DLD1 (cell line): Measurements from ENCODE around the gene NKAIN2.
"Not testable (repeated sequence)": the region's sequence is repeated elsewhere in the genome, so short reads cannot be mapped to it uniquely, and the experiment has no call there.

Source experiments
- in situ Hi-C: cut with HindIII; loops from 2 replicates; pipeline ENCODE4 v1.10.0; 2017; ENCODE audit warnings: low sequenced_read_pairs

NKAIN2 gene

DNA sequence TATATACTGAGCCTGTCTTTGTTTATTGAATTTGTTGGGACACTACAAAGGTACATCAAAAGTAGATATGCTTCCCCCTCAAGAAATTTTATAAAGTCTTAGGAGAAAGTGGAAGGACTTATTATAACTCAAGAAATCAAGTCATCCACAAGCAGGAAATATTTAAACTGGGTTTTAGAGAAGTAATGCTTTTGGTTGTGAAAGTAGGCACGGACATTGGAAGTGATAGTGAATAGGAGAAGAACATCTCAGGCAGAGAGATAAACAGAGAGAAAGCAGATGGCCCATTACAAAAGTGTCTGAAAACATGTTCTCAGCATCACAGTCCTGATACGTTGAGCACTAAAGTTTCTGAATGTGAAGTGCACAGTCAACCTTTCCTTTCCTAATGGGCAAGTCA is 742.9 kb downstream of the NKAIN2 start:
- in situ Hi-C loops = no loop called here

DNA sequence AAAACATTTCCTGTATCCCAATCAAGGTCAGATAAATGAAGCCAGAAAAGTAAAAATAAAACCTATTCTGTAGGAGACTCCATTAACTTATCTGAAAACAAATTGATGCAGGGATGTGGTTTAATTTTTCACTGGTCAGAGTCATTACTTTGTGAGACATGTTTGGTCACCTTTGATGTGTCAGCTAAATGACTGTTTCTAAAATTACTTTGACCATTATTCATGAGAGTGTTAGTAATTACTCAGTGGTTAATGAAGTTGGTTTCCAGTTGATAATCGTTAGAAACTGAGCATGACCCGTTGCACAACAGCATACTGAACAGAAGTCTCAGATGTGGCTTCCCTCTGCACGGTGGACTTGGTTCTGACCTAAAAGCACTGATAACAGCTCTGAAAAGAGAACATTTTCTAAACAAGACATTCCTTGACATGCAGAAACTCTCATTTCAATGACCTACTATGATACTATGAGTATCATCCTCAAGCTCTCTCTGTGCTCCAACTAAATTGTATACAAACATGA is 748.1 kb downstream of the NKAIN2 start:
- in situ Hi-C loops = loop anchor here (5.0 kb wide), 2 partner anchors 56 to 101 kb away; no protein-coding TSS in a partner anchor

DNA sequence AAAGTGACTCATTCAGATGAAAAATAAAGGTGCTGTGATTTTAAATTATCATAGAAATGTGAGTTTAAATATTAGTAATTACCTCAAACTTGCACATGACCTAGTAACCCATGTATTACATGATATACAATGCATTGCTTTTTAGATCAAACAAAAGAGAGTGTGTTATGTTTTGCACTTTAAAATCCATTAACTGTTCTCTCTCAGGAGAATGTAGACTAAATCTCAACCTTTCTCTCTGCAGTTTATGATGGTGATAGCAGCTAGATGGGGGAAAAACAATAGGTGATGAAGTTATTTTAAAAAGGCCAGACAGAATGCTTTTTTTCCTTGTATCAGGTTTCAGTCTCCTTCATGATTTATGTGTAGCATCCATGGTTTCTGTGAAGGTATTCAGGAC is 754.2 kb downstream of the NKAIN2 start:
- in situ Hi-C loops = no loop called here

DNA sequence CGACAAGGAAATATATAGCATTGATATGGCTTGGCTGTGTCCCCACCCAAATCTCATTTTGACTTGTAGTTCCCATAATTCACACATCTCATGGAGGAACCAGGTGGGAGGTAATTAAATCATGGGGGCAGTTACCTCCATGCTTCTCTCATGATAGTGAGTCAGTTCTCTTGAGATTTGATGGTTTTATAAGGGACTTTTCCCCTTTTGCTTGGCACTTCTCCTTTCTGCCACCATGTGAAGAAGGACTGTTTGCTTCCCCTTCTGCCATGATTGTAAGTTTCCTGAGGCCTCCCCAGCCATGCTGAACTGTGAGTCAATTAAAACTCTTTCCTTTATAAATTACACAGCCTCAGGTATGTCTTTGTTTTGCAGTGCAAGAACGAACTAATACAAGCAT is 756.4 kb downstream of the NKAIN2 start:
- in situ Hi-C loops = not testable (repeated sequence)

DNA sequence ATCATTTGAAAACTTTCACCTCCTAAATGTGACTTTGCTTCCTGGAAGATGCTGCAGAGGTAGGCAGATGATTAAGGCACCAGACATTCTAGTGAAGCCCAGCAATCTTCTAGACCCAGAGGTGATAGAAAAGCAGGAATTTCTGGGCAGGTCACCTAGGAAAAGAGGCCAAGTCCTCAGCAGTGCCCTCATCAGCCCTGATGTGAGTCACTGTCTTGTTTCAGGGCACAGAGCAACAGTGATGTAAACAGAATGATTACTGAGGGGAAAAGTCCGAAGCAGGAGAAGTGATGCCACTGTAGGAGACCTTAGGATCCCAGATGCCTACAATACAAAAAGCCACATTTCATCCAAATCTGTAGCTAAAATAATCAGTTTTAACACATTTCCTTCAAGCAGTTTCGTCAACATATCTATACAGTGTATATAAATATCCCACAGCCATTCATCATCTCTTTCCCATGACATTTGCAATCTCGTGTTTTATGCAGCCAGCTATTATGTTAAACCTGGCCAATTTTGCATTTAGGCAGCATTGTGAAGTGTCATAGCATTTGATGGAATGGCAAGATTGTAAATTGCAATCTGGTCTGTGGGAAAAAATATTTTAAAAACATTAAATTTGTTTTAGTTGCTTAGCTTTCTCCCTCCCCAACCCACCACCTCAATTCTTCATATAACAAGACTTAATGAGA is 757.4 kb downstream of the NKAIN2 start:
- in situ Hi-C loops = no loop called here

DNA sequence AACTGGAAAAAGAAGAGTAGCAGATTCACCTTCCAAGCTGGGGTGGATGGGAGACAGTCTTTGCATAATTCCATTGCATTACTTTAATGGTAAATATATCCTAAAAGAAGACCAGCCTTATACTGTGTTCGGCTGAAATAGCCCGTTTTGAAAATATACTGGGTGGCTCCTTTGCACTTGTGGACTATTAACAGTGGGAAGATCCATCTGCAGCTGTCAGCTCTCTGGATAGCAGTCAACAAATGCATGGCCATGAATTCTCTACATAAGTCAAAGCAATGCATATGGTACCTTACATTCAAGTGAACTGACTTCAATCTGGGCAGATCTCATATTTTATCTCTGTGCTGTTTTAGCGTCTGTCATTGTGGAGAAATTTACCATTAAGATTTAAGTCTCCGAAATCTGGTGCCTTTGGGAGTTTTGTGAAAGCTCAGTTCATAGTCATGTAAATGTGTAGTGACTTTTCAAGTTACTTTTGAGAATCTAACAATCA is 758.0 kb downstream of the NKAIN2 start:
- in situ Hi-C loops = no loop called here

DNA sequence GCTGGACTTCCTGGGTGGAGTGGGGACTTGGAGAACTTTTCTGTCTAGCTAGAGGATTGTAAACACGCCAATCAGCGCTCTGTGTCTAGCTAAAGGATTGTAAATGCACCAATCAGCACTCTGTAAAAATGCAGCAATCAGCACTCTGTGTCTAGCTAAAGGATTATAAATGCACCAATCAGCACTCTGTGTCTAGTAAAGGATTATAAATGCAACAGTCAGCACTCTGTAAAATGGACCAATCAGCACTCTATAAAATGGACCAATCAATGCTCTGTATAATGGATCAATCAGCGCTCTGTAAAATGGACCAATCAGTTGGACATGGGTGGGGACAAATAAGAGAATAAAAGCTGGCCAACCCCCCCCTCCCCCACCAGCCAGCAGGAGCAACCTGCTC is 760.5 kb downstream of the NKAIN2 start:
- in situ Hi-C loops = not testable (repeated sequence)

DNA sequence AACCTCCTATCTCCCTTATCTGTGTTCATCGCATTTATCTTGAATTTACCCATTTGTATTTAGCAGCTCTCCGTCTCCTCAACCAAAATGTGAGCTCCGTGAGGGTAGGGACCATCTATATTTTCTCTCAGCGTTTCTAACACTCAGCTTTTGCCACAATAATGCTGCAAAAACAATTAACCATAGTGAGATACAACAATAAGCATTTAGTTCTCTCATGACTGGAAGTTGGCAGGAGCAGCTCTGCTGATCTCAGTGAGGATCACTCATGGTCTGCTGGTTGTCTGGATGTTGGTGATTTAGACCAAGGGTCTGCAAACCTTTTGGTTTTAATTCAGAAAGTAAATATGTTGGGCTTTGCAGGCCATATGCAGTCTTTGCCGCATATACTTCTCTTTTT is 763.7 kb downstream of the NKAIN2 start:
- in situ Hi-C loops = no loop called here

DNA sequence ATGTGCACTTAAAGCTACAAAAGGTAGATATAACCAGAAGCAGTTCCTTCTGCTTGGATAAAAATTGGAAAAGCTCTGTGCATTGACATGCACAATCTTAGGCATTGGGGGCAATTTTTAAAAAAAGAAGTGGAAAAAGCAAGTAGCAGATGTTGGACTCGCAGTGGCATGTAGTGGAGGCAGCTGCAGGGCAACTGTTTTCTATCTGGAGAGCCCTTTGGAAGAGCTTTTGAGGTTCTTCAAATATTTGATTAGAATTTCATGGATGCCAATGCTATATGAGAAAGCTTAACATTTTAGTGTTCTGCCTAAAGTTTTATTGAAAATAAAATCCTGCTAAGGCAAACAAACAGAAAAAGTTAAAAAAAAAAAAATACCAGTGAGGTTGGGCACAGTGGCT is 770.3 kb downstream of the NKAIN2 start:
- in situ Hi-C loops = no loop called here

DNA sequence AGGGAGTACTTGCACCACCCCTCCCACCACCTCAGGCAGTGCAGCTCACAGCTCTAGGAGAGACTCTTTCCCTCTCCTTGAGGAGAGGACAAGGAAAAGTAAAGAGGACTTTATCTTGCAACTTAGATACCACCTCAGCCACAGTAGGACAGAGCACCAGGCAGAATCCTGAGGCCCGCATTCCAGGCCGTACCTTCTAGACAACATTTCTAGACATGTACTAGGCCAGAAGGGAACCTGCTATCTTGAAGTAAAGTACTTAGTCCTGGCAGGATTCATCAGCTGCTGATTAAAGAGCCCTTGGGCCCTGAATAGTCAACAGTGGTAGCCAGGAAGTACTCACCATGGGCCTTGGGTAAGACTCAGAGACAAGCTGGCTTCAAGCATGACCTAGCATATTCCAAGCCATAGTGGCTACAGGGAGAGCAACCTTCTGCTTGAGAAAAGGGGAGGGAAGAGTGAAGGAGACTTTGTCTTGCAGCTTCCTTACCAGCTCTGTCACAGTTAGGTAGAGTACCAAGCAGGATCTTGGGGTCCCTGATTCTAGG is 774.1 kb downstream of the NKAIN2 start:
- in situ Hi-C loops = no loop called here

DNA sequence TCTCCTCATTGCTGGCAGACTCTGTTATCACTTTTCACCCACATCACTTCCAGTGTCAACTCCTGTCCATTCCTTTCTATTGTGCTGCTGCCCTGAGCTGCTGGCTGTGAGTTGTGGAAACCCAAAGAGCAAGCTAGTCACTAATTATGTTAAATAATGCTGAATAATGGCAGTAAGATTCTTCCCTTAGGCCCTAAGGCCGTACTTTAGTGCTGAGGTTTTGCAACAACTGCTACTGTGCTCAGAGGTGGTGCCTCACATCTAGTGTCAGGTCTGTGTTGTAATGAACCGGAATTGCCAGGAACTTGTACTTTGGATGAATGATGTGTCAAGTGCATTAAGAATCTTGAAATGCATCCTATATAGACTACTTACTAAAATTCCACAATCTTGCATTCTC is 786.3 kb downstream of the NKAIN2 start:
- in situ Hi-C loops = no loop called here

DNA sequence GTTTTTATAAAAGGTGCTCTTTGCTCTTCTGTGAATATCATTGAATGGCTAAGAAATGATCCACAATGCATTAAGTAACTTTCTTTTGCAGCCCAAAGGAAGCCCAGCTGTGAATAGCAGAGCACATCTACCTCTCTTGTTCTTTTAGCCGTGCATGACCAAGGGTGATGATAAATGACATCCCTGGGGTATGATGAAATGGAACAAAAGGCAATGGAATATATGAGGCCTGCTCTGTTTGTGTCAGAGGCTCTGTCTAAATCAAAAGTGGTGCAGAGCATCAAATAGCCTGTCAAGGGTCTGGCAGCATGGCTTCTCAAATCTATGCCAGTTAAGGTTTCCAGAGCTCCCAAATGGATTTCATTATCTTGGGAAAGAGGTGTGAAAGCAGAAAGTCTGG is 796.0 kb downstream of the NKAIN2 start:
- in situ Hi-C loops = no loop called here

DNA sequence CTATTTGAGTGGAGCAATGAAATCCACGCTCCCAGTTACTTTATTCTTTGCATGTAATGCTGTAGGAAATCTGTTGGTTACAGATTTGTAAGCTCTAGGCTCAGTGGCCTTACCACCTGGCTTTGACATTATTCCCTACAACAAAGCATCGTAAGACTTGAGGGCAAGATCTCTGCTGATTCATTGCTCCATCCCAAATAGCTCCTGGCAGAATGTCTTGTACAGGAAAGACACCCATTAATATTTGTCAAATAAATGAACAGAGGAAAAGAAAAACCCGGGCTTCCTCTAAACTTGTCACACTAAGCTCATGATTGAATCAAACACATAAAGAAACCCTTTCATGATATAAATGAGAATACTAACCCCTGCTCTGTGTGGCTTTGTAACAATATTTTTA is 801.1 kb downstream of the NKAIN2 start:
- in situ Hi-C loops = loop anchor here (5.0 kb wide), 1 partner anchor 52 kb away; no protein-coding TSS in a partner anchor

DNA sequence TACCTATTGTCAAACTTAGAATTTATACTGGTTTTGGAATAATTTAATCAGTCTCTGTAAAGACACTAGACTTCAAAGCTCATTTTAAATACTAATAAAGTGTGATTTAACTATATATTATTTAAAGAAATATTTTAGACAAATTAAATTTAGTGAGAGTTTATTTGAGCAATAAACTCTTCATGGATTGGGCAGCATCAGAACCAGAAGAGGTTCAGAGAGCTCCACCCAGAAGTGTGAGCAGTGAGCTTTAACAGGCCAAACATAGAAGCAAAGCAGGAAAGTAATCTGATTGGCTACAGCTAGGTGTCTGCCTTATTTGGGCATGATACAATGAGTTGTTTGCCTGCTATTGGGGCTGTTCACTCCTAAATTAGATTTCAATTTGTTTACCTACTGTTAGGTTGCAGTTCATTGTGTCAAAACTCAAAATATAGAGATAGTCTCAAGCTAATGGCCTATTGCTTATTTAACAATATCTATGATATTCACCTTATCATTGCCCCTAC is 803.5 kb downstream of the NKAIN2 start:
- in situ Hi-C loops = loop anchor here (5.0 kb wide), 1 partner anchor 55 kb away; no protein-coding TSS in a partner anchor

DNA sequence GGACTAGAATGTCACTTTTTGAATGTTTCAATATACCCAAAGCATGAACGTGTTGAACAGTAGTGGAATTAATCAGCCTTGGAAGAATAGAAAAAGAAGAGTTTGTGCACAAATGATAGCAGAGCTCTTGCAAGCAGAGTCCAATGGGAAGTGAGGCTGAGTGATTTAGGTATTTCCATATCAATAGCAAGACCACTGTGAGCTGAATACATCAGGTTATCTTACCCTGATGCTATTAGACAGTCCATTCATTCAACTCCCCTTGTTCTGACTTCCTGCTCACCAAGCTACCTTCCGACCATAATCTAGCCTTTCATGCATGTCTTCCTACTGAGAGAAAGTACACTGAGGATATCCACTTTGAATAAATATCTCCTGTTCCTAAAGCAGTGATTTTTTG is 809.4 kb downstream of the NKAIN2 start:
- in situ Hi-C loops = no loop called here

DNA sequence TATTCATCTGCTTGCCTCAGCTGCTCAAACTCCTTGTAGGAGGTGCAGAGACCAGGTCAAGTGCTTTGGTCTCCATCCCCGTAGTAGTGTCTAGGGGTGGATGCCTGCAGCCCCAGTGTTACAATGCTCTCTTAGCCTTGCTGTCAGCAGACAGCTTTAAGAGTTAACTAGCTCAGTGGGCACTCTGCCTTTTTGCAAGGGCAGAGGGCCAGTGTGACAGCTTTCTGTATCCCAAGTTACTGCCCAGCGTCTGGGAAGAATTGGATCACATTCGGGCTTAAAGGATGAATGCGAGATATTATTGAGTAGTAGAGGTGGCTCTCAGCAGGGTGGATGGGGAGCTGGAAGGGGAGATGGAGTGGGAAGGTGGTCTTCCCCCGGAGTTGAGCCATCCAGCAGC is 818.7 kb downstream of the NKAIN2 start:
- in situ Hi-C loops = no loop called here

DNA sequence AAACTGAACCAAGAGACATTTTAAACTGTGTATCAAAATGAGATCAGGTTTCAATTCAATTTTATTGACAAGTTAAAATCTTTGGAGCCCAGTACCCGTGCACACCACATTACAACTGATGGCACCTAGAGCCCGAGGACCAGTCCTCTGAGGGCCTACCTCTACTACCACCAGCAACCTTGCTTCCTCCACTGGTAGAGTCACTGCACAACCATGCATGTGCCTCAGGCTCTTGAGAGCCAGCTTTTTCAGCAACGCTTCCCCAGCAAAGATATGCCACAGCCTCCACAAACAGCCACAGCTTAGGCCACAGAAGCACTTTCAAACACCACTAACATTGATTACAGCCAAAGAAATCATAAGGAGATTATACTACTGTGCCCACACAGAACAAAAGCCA is 830.0 kb downstream of the NKAIN2 start:
- in situ Hi-C loops = no loop called here

DNA sequence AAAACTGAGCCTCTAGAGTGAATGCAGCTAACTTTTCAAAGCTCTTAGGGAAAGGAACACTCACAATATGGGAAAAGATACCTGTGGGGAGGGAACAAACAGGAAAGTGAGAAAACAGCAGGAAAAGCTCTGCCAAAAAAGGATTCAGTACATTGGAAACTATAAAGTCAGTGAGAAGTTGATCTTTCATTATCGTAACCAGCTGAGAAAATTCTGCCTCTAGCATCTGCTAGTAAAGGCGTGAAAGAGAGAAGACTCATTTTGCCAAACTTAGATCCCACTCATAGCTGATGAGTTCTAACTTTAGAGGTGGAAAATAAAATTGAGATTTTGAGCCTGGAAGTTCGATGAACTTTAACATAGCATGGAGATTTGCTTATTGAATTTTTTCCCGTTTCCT is 836.8 kb downstream of the NKAIN2 start:
- in situ Hi-C loops = no loop called here

DNA sequence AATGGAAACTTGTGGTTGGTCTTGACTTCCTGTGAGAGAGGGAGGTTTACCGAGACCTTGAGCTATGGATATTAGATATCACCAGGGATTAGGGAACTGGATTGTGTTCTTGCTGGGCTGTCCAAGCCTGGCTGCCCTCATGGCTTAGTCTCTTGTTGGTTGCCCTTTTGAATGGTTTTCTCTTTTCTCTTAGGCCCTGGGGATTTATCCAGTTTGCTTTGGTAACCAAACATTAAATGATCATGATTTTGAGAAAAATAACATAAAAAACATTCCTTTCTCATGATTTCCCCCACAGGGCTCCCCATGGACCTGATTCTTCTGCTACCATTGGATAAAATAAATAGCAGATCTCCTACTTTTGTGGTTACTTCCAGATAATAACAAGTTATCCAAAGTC is 852.2 kb downstream of the NKAIN2 start:
- in situ Hi-C loops = no loop called here

DNA sequence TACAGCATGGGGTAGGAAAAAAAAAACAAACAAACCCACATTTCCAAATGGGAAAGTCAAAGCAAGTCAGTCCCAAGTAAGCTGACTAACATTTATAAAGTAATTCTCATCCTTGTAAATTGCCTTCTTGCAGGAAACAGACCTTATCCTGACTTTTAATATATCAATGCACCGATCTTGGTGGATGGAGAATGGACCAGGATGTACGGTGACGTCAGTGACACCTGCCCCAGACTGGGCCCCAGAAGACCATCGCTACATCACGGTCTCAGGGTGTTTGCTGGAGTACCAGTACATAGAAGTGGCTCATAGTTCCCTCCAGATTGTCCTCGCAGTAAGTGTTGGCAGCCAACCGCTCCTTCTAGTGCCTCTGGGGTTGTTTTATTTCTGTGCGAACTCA is 854.4 kb downstream of the NKAIN2 start:
- in situ Hi-C loops = no loop called here

DNA sequence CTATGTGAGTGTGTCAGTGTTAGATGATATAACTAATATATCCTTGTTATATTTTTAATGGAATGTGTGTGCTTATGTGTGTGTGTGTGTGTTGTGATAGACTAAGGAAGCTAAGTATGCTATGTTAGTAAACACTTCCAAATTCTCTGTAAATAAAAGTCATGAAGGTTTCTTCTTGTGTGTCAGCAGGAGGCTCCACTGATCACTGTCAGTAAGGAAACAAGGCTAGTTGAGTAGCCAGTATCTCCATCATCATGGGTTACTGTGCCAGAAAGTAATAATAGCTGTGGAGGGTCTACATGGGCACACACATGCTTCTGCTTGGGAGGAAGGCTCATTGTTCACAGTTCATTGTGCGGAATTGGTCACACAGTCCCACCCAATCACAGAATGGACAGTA is 855.8 kb downstream of the NKAIN2 start:
- in situ Hi-C loops = no loop called here

DNA sequence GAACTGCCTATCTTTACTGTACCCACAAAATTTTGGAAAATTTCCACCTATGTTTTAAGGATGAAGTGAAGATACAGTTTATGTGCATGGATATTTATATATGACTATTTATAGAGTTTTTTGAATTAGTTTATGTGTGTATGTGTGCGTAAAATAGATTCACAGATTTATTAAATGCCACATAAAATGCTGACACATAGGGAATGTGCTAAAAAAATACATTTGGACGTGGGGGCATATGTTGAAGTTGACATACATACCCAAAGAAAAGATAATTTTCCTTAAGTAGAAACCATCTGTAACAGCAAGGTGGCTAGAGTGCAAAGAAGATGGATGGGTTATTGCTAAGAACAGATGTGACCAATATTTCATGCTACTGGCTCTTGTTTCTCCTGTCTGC is 856.5 kb downstream of the NKAIN2 start:
- in situ Hi-C loops = no loop called here
